Adrenal gland (tissue), 5 donors: ENCODE data around the gene SOCS6.

Experiments used
- CTCF ChIP-seq, 6 experiments: fragments of 450-650 bp in 4 of 6; fragments of 200-600 bp in 2 of 6; sonication (generic) in 1 of 6; IDR thresholded peaks; 1 replicate in 5 of 6; 2 replicates in 1 of 6; pipeline versions ENCODE4 v1.5.1 to v1.8.0; 2016 to 2021; ENCODE audit warnings: antibody characterized with exemption in 6 of 6, mild to moderate bottlenecking in 2 of 6, moderate library complexity in 1 of 6
- POLR2A ChIP-seq, 2 donors: fragments of 450-650 bp; IDR thresholded peaks; one replicate each; pipeline ENCODE4 v1.6.1; 2017; ENCODE audit warnings: antibody characterized with exemption in 2 of 2, mild to moderate bottlenecking in 2 of 2, moderate library complexity in 1 of 2
- donor health status: DM: no; HTN: no; CAD: no.

GRCh38 chr18:70263336-70263735, 25.5 kb upstream of the SOCS6 start:
- TF ChIP-seq CTCF (IDR thresholded peaks at IDR 0.05) (no peak), POLR2A (IDR thresholded peaks at IDR 0.05) (no peak)
